Kidney (tissue), 14 donors: ENCODE measurements around the gene RANGAP1. TPM values are rescaled to one million over a fixed set of nuclear protein-coding genes. Genes with fewer than 3 reads are reported as not detected.

ENCODE experiments used
- DNase-seq, 5 donors: peaks; one replicate each; pipeline ENCODE4 v3.0.0-alpha.2; 2013 to 2020
- FAIRE-seq: peaks from 2 replicates; lab custom pipeline; 2012; peaks lifted over from hg19 to GRCh38; lab: Jason Lieb, UNC
- H3K27ac ChIP-seq, 2 donors: one replicate each; pipeline ENCODE4 v1.7.0; 2013; ENCODE audit warnings: low read depth in 2 of 2, low read length in 2 of 2, inconsistent platforms in 1 of 2
- H3K27me3 ChIP-seq: one replicate; pipeline ENCODE4 v1.7.1; 2013; ENCODE audit warnings: low read length, inconsistent platforms; ENCODE audit not compliant: control insufficient read depth, insufficient read depth
- H3K36me3 ChIP-seq, 3 donors: one replicate each; pipeline versions ENCODE4 v1.7.0 to v1.7.1; 2013; ENCODE audit warnings: low read length in 3 of 3, control low read depth in 1 of 3, inconsistent platforms in 1 of 3; ENCODE audit not compliant: insufficient read depth in 3 of 3, control insufficient read depth in 2 of 3
- H3K4me1 ChIP-seq, 3 donors: one replicate each; pipeline versions ENCODE4 v1.7.0 to v1.7.1; 2013; ENCODE audit warnings: low read length in 3 of 3, inconsistent platforms in 1 of 3, low read depth in 1 of 3; ENCODE audit not compliant: control insufficient read depth in 2 of 3, insufficient read depth in 2 of 3
- H3K4me3 ChIP-seq, 3 donors: one replicate each; pipeline versions ENCODE4 v1.7.0 to v1.8.1; 2013; ENCODE audit warnings: low read length in 3 of 3, control low read depth in 1 of 3, inconsistent platforms in 1 of 3
- H3K9ac ChIP-seq, 3 donors: one replicate each; pipeline versions ENCODE4 v1.7.0 to v1.7.1; 2013; ENCODE audit warnings: low read length in 3 of 3, control low read depth in 1 of 3, inconsistent platforms in 1 of 3
- H3K9me3 ChIP-seq, 3 donors: one replicate each; pipeline versions ENCODE4 v1.7.0 to v1.7.1; 2013; ENCODE audit warnings: low read length in 3 of 3, control low read depth in 1 of 3, inconsistent platforms in 1 of 3; ENCODE audit not compliant: control insufficient read depth in 2 of 3, insufficient read depth in 1 of 3
- CTCF ChIP-seq: IDR thresholded peaks from 3 replicates; pipeline ENCODE4 v1.5.1; 2012; ENCODE audit warnings: mild to moderate bottlenecking, moderate library complexity, borderline replicate concordance; ENCODE audit not compliant: insufficient read depth; ENCODE audit errors: extremely low read depth
- intact Hi-C: fragments of 100-400 bp; cut with DNase I; formaldehyde crosslinking; loops from one replicate; pipeline ENCODE4 v1.11.1; 2022
- polyA plus RNA-seq: library from polyadenylated mRNA; stranded (reverse); fragments of 350-450 nt; fragmentation: Illumina TruSeq; extraction: RNeasy Lipid Tissue Mini Kit (QIAGEN cat#74804); gene quantifications from one replicate; pipeline ENCODE4 v1.2.3, GENCODE V29; 2014; ENCODE audit warnings: low read depth, low replicate concordance; ENCODE audit not compliant: insufficient read depth
- total RNA-seq: library from RNA; stranded (reverse); fragmentation: NEBNext Ultra II Directional; extraction: Animal tissue kit (Norgen Biotek cat#: 25700); gene quantifications from one replicate; pipeline ENCODE4 v1.2.1, GENCODE V29; 2021
- donor health status: control.
- donor health status: control.
- donor health status: control.
- donor health status: control.
- donor health status: control.
- donor health status: DM: yes; HTN: yes; CAD: no.
- donor health status: Normal renal cell carcinoma (clear cell type).

Gene RANGAP1
- total and polyA plus RNA-seq, 2 donors from 2014 or later, result 38.8 to 40.8 TPM

- TF ChIP-seq CTCF, result no peak
- no peaks in the 10 kb centered on the region for H3K27me3 ChIP-seq
- no peaks in the 10 kb centered on the region for H3K9me3 ChIP-seq
- peaks cover 0 to 2% (median 0%) of the 10 kb centered on the region in 3 donors for H3K36me3 ChIP-seq
- peaks cover 0 to 14% (median 0%) of the 10 kb centered on the region in 3 donors for H3K4me1 ChIP-seq
- H3K9ac ChIP-seq, result no peak overlapping the region
- DNase-seq (no peak), FAIRE-seq (no peak)
- H3K4me3 ChIP-seq, result no peak overlapping the region
- no peak overlapping the region for H3K27ac ChIP-seq
- intact Hi-C loops, result no loop called here
These were observed 50.9 kb downstream of the RANGAP1 start for GRCh38 chr22:41234815-41235695.

GRCh38 chr22:41231369-41231768 is 54.6 kb downstream of the RANGAP1 start:
- DNase-seq, result no peak
- H3K4me3 ChIP-seq, result no peak overlapping the region

GRCh38 chr22:41230401-41230785 is 55.6 kb downstream of the RANGAP1 start:
- intact Hi-C loops, result no loop called here
- Histone ChIP-seq H3K9ac (no peak overlapping the region), H3K27me3 (no peaks in the 10 kb centered on the region), H3K9me3 (no peaks in the 10 kb centered on the region), H3K27ac (no peak overlapping the region), H3K4me1 (no peaks in the 10 kb centered on the region), H3K4me3 (no peak overlapping the region), H3K36me3 (peaks cover 0 to 11% (median 7%) of the 10 kb centered on the region in 3 donors)
- TF ChIP-seq CTCF, result no peak
- DNase-seq, result no peak
- no peak for FAIRE-seq

More at GRCh38 chr22:41231369-41231768, 54.6 kb downstream of the RANGAP1 start:
- Histone ChIP-seq H3K27me3 (no peaks in the 10 kb centered on the region), H3K27ac (no peak overlapping the region), H3K36me3 (peaks cover 0 to 11% (median 7%) of the 10 kb centered on the region in 3 donors), H3K9ac (no peak overlapping the region), H3K4me1 (peaks cover 0 to 2% (median 0%) of the 10 kb centered on the region in 3 donors), H3K9me3 (no peaks in the 10 kb centered on the region)
- no peak for FAIRE-seq
- no peak for TF ChIP-seq CTCF
- intact Hi-C loops, result no loop called here
